Lower leg skin (tissue), 4 donors: Measurements from ENCODE around the gene SLC26A9. TPM values are rescaled to one million over a fixed set of nuclear protein-coding genes. Genes with fewer than 3 reads are reported as not detected.
A peak's percentile ranks its signal among the peaks of the same experiment; 100 is the strongest.

ENCODE experiments used
- DNase-seq, 2 donors: peaks; one replicate each; pipeline ENCODE4 v3.0.0-alpha.2; 2019; ENCODE audit warnings: low spot score in 2 of 2
- H3K4me3 ChIP-seq: fragments of 200-600 bp; sonication (generic); 2 replicates; pipeline ENCODE4 v1.5.1; 2017; ENCODE audit warnings: mild to moderate bottlenecking, low read depth; ENCODE audit not compliant: poor library complexity, severe bottlenecking
- CTCF ChIP-seq, 3 donors: fragments of 450-650 bp; IDR thresholded peaks; one replicate each; pipeline ENCODE4 v1.5.1; 2016; ENCODE audit warnings: antibody characterized with exemption in 3 of 3, mild to moderate bottlenecking in 3 of 3, moderate library complexity in 2 of 3
- POLR2A ChIP-seq, 2 donors: fragments of 450-650 bp; IDR thresholded peaks; one replicate each; pipeline ENCODE4 v1.6.1; 2016 to 2017; ENCODE audit warnings: antibody characterized with exemption in 2 of 2, mild to moderate bottlenecking in 1 of 2, moderate library complexity in 1 of 2
- WGBS, 2 donors: methylation state at CpG; one replicate each; pipeline ENCODE4 v1.1.5; 2018; 5-methylcytosine and 5-hydroxymethylcytosine counted together
- intact Hi-C: fragments of 100-400 bp; cut with DNase I; formaldehyde crosslinking; loops from one replicate; pipeline ENCODE4 v1.15.0; 2023; ENCODE audit warnings: low total_unique reads
- total RNA-seq, 4 donors: library from RNA; depleted of rRNA; stranded (reverse); fragments of >200 nt; gene quantifications; one replicate each; pipeline ENCODE4 v1.1.0, GENCODE V29; 2016

The SLC26A9 gene
- total RNA-seq, 4 donors from 2014 or later, result 2.7 to 14.8 (median 5.4) TPM

GRCh38 chr1:205935869-205936268 lies 7.4 kb downstream of the SLC26A9 start:
- intact Hi-C loops, result no loop called here
- TF ChIP-seq CTCF (IDR thresholded peaks at IDR 0.05) (no peak), POLR2A (IDR thresholded peaks at IDR 0.05) (no peak)
- 56 to 78% methylated on average over 8 of the region's 8 CpGs for WGBS, 2 donors
- no peak for DNase-seq
- H3K4me3 ChIP-seq, result no peak overlapping the region

GRCh38 chr1:205934788-205935187 lies 8.5 kb downstream of the SLC26A9 start:
- peak in 1 of 2 donors; percentile 41 for DNase-seq
- 66 to 77% methylated on average over 6 to 7 of the region's 7 CpGs for WGBS, 2 donors
- intact Hi-C loops, result no loop called here
- TF ChIP-seq POLR2A (IDR thresholded peaks at IDR 0.05) (no peak), CTCF (IDR thresholded peaks at IDR 0.05) (no peak)
- no peak overlapping the region for H3K4me3 ChIP-seq

- 52 to 53% methylated on average over 7 of the region's 7 CpGs for WGBS, 2 donors
- TF ChIP-seq POLR2A (IDR thresholded peaks at IDR 0.05), result no peak
- no peak for TF ChIP-seq CTCF (IDR thresholded peaks at IDR 0.05)
- H3K4me3 ChIP-seq, result no peak overlapping the region
- intact Hi-C loops, result no loop called here
- DNase-seq, result no peak
Observed at GRCh38 chr1:205933671-205934618, 9.3 kb downstream of the SLC26A9 start.

- no peak for TF ChIP-seq CTCF (IDR thresholded peaks at IDR 0.05)
- TF ChIP-seq POLR2A (IDR thresholded peaks at IDR 0.05), result no peak
- H3K4me3 ChIP-seq, result no peak overlapping the region
- DNase-seq, result no peak
- WGBS, 2 donors, result 73 to 79% methylated on average over 6 of the region's 6 CpGs
- intact Hi-C loops, result no loop called here
Observed at GRCh38 chr1:205932776-205933175, 10.5 kb downstream of the SLC26A9 start.

DNA sequence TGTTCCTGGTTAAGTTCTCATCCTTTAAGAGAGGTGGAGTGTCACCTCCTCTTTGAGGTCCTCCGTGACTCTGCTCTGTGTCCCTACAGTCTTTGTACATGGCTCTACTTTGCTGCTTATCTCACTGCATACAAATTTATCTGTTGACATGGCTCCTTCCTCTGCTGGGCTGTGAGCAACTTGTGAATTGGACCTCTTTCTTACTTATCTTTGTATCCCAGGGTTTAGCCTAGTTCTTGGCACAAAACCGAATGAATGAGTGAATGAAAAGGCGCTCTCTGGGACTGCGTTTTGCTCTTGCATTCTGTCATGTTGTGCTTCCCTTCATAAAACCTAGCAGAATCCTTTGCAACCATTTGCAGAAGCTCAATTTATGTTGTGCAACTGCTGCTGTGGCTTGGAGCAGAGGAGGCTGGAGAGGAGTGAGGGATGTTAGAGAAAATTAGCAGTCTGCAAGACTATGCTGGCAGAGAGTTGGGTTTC lies 12.4 kb downstream of the SLC26A9 start:
- no peak overlapping the region for H3K4me3 ChIP-seq
- no peak for TF ChIP-seq CTCF (IDR thresholded peaks at IDR 0.05)
- no peak for TF ChIP-seq POLR2A (IDR thresholded peaks at IDR 0.05)
- DNase-seq, result no peak
- WGBS, 2 donors, result 64 to 76% methylated on average over 4 of the region's 4 CpGs
- intact Hi-C loops, result no loop called here
